ENCODE data around the gene ASCL2. TPM values are rescaled to one million over a fixed set of nuclear protein-coding genes. Genes with fewer than 3 reads are reported as not detected.
"Not testable (repeated sequence)": the region's sequence is repeated elsewhere in the genome, so short reads cannot be mapped to it uniquely, and the experiment has no call there.

The ASCL2 gene
- total RNA-seq, 1 experiment from 2014 or later: not detected

DNA sequence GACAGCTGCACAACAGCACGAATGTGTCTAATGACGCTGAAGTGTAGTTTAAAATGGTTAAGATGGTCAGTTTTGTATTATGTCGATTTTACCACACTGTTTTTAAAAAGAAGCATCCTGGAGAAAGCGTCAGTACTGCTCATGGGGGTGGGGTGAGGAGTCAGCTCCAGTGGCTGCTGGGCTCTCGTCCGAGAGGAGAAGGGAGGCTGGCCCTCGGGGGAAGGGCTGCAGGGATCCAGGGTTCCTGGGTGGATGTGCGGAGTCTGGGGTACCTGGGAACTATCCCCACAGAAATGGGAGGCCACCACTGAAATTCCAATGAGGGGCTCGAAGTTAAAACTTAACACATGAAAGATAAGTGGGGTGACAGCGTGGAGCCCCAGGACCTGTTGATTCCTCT, 19.5 kb upstream of the ASCL2 start:
- H3K36me3 ChIP-seq: no peaks in the 10 kb centered on the region
- H3K4me3 ChIP-seq: no peak overlapping the region
- no peak for DNase-seq
- H3K9me3 ChIP-seq: no peaks in the 10 kb centered on the region
- no peaks in the 10 kb centered on the region; the same call in 1 of the 2 replicates for H3K27me3 ChIP-seq

DNA sequence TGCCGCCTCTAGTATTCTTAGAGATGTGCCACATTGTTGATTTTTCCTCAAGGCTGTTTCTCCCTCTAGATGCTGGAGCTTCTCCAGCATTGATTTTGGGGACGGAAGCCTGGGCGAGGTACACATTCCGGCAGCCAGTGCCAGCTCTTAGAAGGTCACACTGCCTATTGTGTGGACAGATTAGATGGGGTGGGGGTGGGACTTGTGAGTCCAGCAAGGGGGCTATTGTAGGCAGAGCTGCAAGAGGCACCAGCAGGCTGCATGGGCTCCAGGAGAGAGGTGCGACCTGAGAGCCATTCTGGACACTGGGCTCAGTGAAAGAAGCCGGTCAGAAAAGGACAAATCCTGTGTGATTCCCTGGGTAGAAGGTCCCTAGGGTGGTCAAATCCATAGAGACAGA, 19.0 kb upstream of the ASCL2 start:
- H3K9me3 ChIP-seq: no peaks in the 10 kb centered on the region
- no peak overlapping the region for H3K4me3 ChIP-seq
- no peaks in the 10 kb centered on the region; the same call in 1 of the 2 replicates for H3K27me3 ChIP-seq
- no peak for DNase-seq
- no peaks in the 10 kb centered on the region for H3K36me3 ChIP-seq

DNA sequence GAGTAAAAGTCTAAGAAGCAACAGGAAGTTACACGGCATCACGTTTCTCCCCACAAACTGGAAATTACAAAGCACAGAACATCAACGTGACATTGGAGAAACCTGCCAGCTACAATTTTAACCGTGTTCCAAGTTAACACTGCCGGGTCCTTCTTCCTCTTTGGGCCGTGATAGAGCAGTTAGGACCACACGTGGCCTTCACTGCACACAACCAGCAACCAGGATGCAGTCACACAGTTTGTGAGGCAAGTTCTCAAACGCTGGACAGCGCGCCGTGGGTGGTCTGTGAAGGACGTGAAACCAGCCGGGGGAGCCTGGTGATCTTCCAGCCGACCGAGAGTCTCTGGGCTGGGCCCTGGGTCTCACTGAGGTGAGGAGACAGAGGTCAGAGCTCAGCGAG, 16.7 kb upstream of the ASCL2 start:
- Histone ChIP-seq H3K27me3 (no peaks in the 10 kb centered on the region; the same call in 1 of the 2 replicates), H3K4me3 (no peak overlapping the region), H3K9me3 (no peaks in the 10 kb centered on the region; the same call in 1 of the 2 replicates), H3K36me3 (no peaks in the 10 kb centered on the region)
- DNase-seq: no peak

GRCh38 chr11:2286350-2286749, 16.0 kb upstream of the ASCL2 start:
- H3K9me3 ChIP-seq, H3K36me3 ChIP-seq, DNase-seq, H3K4me3 ChIP-seq, H3K27me3 ChIP-seq: not testable (repeated sequence)

DNA sequence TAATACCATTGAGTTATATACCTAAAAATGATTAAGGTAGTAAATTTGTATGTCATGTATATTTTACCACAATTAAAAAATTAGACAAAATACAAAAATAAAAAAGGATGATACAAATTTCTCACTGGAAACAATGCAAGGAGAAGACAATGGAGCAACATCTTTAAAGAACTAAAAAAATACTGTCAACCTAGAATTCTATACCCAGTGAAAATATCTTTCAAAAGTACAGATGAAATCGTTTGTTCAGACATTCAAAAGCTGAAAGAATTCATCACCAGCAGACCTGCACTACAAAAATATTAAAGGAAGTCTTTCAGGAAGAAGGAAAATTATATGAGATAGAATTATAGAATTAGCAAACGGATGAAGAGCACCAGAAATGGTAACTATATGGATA, 9.8 kb upstream of the ASCL2 start:
- no peak overlapping the region for H3K4me3 ChIP-seq
- peaks cover 8% of the 10 kb centered on the region for H3K27me3 ChIP-seq
- H3K9me3 ChIP-seq: peaks cover 7% of the 10 kb centered on the region
- no peak for DNase-seq
- H3K36me3 ChIP-seq: no peaks in the 10 kb centered on the region

GRCh38 chr11:2277933-2278523, 7.6 kb upstream of the ASCL2 start:
- peaks cover 7% of the 10 kb centered on the region for H3K9me3 ChIP-seq
- H3K36me3 ChIP-seq: no peaks in the 10 kb centered on the region
- H3K27me3 ChIP-seq: peaks cover 8% of the 10 kb centered on the region
- DNase-seq: no peak
- H3K4me3 ChIP-seq: no peak overlapping the region

GRCh38 chr11:2277008-2277346, 6.6 kb upstream of the ASCL2 start:
- Histone ChIP-seq H3K36me3 (no peaks in the 10 kb centered on the region), H3K9me3 (peaks cover 7% of the 10 kb centered on the region), H3K27me3 (peaks cover 8% of the 10 kb centered on the region), H3K4me3 (no peak overlapping the region)
- DNase-seq: no peak

GRCh38 chr11:2276280-2277007, 6.1 kb upstream of the ASCL2 start:
- peaks cover 7% of the 10 kb centered on the region for H3K9me3 ChIP-seq
- H3K4me3 ChIP-seq: no peak overlapping the region
- H3K27me3 ChIP-seq: peaks cover 5% of the 10 kb centered on the region
- DNase-seq: no peak
- H3K36me3 ChIP-seq: no peaks in the 10 kb centered on the region

- peaks cover 10% of the 10 kb centered on the region for H3K27me3 ChIP-seq
- H3K4me3 ChIP-seq: no peak overlapping the region
- peaks cover 7% of the 10 kb centered on the region for H3K9me3 ChIP-seq
- no peak for DNase-seq
- no peaks in the 10 kb centered on the region for H3K36me3 ChIP-seq
These were observed 5.2 kb upstream of the ASCL2 start for GRCh38 chr11:2275334-2276279.

- no peak overlapping the region for H3K4me3 ChIP-seq
- no peaks in the 10 kb centered on the region for H3K36me3 ChIP-seq
- no peaks in the 10 kb centered on the region for H3K9me3 ChIP-seq
- DNase-seq: no peak
- H3K27me3 ChIP-seq: peaks cover 14% of the 10 kb centered on the region
These were observed 3.4 kb upstream of the ASCL2 start for GRCh38 chr11:2273771-2274170.

- no peak for DNase-seq
- H3K27me3 ChIP-seq: peaks cover 14% of the 10 kb centered on the region
- no peaks in the 10 kb centered on the region for H3K36me3 ChIP-seq
- H3K4me3 ChIP-seq: no peak overlapping the region
- H3K9me3 ChIP-seq: no peaks in the 10 kb centered on the region
These were observed 2.9 kb upstream of the ASCL2 start for GRCh38 chr11:2273311-2273710.

GRCh38 chr11:2272946-2273280, 2.5 kb upstream of the ASCL2 start:
- H3K9me3 ChIP-seq: no peaks in the 10 kb centered on the region
- no peak overlapping the region for H3K4me3 ChIP-seq
- H3K27me3 ChIP-seq: peaks cover 14% of the 10 kb centered on the region
- H3K36me3 ChIP-seq: no peaks in the 10 kb centered on the region
- no peak for DNase-seq

GRCh38 chr11:2272228-2272945, 2.0 kb upstream of the ASCL2 start:
- Histone ChIP-seq H3K4me3 (no peak overlapping the region), H3K36me3 (no peaks in the 10 kb centered on the region), H3K9me3 (no peaks in the 10 kb centered on the region), H3K27me3 (peaks cover 14% of the 10 kb centered on the region)
- no peak for DNase-seq

DNA sequence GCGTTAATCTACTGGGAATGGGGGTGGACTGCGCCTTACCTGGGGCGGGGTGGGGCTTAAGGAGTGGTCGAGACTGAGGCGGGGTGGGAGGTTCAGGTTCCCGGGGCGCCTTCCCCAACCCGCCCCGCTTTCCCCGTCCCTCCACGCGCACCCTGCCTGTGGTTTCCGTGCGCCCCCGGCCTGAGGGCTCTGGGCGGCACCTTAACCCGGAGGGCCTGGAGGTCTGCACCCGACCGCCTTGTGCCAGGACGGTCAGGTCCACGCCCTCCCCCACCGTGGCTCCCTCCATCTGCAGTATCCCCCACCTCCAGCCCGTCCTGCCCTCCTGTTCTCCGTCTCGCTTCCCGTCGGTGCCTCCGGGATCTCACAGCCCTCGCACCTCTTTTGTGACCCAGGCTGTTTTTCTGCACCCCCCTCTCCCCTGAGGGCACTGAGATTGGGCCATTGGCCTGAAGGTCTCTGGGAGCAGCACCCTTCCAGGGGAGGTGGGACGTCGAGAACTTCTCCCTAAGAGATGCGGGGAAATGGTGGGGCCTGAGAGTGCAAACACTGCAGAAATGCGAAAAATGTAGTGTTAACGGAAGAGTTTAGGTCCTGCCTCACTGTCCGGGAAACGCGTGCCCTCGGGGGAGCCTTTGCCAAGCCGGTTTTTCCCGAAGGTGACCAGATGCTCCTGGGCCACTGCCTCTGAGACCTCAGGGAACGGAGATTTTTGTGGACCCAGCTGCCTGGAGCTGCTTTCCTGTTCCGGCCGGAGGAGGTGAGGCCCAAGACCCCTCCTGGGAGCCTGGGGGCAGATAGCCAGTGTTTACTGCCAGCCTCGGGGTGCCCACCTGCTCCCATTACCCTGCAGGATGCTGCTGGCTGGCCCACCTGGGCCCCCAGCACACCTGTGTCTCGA, 1.2 kb upstream of the ASCL2 start:
- no peak overlapping the region for H3K4me3 ChIP-seq
- H3K9me3 ChIP-seq: no peaks in the 10 kb centered on the region
- H3K27me3 ChIP-seq: peaks cover 14% of the 10 kb centered on the region
- H3K36me3 ChIP-seq: no peaks in the 10 kb centered on the region
- DNase-seq: no peak

DNA sequence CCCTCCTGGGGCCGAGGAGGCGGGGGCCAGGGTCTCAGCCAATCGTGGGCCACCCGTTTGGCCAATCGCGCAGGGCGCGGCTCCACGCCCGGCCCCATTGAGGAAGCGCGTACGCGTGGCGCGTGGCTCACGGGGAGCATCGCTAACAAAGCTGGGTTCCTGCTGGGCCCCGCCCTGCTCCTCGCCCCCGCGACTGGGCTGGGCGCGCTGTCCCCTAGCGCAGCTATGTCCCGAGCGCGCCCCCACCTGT, 614 bp upstream of the ASCL2 start:
- Histone ChIP-seq H3K27me3 (peaks cover 14% of the 10 kb centered on the region), H3K9me3 (no peaks in the 10 kb centered on the region), H3K36me3 (no peaks in the 10 kb centered on the region), H3K4me3 (no peak overlapping the region)
- DNase-seq: no peak

GRCh38 chr11:2269601-2270321, 627 bp downstream of the ASCL2 start:
- no peaks in the 10 kb centered on the region for H3K36me3 ChIP-seq
- peak overlapping the region; percentile 46 for H3K4me3 ChIP-seq
- no peaks in the 10 kb centered on the region for H3K9me3 ChIP-seq
- H3K27me3 ChIP-seq: peaks cover 14% of the 10 kb centered on the region
- DNase-seq: peak; percentile 65

Measured in MG63 (cell line).